NCI-H69 (cell line): ENCODE data around the gene DAP.
"Not testable (repeated sequence)": the region's sequence is repeated elsewhere in the genome, so short reads cannot be mapped to it uniquely, and the experiment has no call there.

Experiments
- DNase-seq: peaks from one replicate; lab custom pipeline; 2025; lab: John Stamatoyannopoulos, UW

Gene DAP

GRCh38 chr5:10653043-10653442, 108.0 kb downstream of the DAP start:
- DNase-seq = no peak

- no peak for DNase-seq
Observed at GRCh38 chr5:10652606-10653005, 108.4 kb downstream of the DAP start.

- no peak for DNase-seq
Observed at GRCh38 chr5:10652151-10652550, 108.9 kb downstream of the DAP start.

GRCh38 chr5:10649666-10650380, 111.2 kb downstream of the DAP start:
- DNase-seq = no peak

GRCh38 chr5:10648806-10649665, 112.0 kb downstream of the DAP start:
- DNase-seq = no peak

- no peak for DNase-seq
Observed at GRCh38 chr5:10647640-10648039, 113.4 kb downstream of the DAP start.

GRCh38 chr5:10645671-10646070, 115.4 kb downstream of the DAP start:
- no peak for DNase-seq

- DNase-seq = no peak
Observed at GRCh38 chr5:10645146-10645545, 115.9 kb downstream of the DAP start.

GRCh38 chr5:10644192-10644591, 116.8 kb downstream of the DAP start:
- no peak for DNase-seq

- no peak for DNase-seq
Observed at GRCh38 chr5:10642367-10642766, 118.7 kb downstream of the DAP start.

GRCh38 chr5:10639846-10640368, 121.1 kb downstream of the DAP start:
- no peak for DNase-seq

- not testable (repeated sequence) for DNase-seq
Observed at GRCh38 chr5:10638723-10639122, 122.3 kb downstream of the DAP start.

GRCh38 chr5:10637944-10638343, 123.1 kb downstream of the DAP start:
- no peak for DNase-seq

GRCh38 chr5:10636363-10637142, 124.5 kb downstream of the DAP start:
- DNase-seq = no peak

- DNase-seq = no peak
Observed at GRCh38 chr5:10635867-10636350, 125.1 kb downstream of the DAP start.

GRCh38 chr5:10635257-10635866, 125.7 kb downstream of the DAP start:
- DNase-seq = no peak

GRCh38 chr5:10634562-10634961, 126.5 kb downstream of the DAP start:
- no peak for DNase-seq

- no peak for DNase-seq
Observed at GRCh38 chr5:10634050-10634449, 127.0 kb downstream of the DAP start.

GRCh38 chr5:10633271-10634049, 127.6 kb downstream of the DAP start:
- DNase-seq = no peak

- DNase-seq = no peak
Observed at GRCh38 chr5:10632110-10632761, 128.8 kb downstream of the DAP start.
